HG03097 (cell line): ENCODE measurements around the gene PRCP.
"Not testable (repeated sequence)": the region's sequence is repeated elsewhere in the genome, so short reads cannot be mapped to it uniquely, and the experiment has no call there.

ENCODE experiments used
- ATAC-seq: cut with Tn5 transposase; IDR thresholded peaks from one replicate; pipeline ENCODE4 v1.9.1; 2021; ENCODE audit not compliant: unreplicated experiment, low FRiP score

PRCP gene

DNA sequence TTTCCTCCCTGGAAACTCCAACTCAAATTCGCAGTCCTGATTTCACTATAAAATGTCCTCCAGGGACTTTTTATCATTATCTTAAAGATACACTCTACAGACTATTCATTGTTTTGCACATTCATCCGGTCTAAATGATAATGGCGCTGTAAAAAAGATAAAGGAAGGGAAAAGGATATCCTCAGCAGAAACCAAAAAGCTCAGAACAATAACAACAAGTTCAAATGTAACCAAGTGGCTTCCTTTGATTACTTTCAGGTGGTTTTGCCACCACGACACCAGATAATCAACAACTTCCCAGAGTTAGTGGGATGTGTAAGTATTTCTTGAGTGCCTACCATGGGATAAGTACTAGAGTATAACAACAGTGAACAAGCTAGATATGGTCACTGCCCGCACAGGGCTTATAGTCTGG lies 26.3 kb downstream of the PRCP start:
- no peak for ATAC-seq

DNA sequence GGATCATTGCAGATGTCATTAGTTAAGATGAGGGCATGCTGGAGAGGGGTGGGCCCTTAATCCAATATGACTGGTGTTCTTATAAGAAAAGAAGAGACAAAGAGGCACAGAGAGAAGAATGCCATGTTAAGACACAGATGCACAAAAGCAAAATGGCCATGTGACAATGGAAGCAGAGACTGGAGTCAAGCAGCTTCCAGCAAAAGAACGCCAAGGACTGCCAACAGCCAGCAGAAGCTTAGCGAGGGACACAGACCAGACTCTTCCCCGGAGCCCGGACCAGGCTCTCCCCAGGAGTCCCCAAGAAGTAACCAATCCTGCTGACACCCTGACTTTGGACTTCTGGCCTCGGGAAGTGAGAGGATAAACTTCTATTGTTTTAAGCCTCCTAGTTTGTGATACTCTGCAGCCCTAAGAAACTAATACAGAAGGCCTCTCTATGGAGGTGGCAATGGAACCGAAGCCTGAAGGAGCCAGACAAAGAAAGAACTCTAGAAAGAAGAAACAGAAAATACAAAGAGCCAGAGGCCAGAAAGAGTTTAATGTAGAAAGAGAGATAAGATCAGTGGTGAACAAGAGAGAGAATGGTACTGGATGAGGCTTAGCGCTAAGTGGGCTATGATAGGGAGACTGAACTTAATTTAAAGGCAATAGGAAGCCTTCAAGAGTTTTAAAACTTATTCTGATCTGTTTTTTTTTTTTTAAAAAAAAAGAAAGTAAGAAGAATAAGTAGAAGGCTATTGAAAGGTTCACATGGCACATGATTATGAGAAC lies 27.7 kb downstream of the PRCP start:
- ATAC-seq: no peak

DNA sequence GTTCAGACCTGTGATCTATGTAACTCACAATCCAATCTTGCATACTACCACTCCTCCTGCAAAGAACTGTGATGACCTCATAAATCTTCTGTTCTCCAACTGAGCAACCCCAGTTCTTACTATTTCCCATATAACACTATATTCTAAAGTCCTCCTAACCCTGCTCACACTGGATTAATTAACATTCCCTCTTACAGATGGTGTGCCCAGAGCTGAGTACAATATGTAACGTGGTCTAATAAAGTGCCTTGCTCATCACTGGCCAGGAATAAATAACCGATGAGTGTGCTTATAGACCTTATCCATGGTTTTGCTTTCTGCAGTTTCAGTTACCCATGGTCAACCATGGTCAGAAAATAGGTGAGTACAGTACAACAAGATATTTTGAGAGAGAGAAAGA lies 28.6 kb downstream of the PRCP start:
- ATAC-seq: no peak

DNA sequence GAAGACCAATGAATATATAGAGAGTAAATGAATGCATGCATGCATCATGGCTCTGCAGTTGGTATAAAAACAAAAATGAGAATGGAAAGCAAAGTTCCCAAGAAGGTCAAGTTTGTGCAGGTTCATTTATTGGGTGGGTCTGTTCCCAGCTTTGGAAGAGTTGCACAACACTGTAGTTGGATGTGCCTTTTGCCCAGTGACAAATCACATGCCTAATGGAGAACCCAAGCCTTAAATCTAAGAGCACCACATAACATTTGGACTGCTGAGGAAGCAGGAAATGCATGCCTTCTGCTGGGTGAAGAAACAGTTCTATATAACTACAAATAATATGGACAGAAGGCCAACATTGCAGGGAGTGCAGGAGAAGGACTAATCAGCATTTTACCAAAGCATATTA lies 30.6 kb downstream of the PRCP start:
- ATAC-seq: no peak

DNA sequence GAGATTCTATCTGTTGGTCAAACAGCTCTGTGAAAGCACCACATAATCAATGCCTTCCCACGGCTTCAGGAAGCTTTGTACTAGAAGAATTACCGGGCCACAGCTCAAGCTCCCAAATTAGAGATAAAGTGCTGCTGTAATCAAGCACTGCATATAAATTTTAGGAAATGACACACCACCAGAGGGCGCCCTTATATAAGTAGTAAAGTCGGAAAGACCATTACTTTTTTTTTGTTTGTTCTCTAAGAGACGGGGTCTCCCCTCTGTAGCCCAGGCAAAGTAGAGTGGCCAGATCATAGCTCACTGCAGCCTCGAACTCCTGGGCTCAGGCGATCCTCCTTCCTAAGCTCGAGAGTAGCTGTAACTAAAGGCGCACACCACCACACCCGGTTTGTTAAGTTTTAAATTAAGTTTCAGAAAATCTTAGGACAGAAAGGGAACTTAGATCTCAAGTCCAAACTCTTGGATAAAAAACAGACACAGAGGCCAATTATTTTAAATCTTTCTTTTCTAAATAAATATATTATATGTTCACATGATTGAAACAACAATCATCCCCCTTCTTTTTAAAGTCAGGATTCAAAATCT lies 32.6 kb downstream of the PRCP start:
- no peak for ATAC-seq

- no peak for ATAC-seq
Observed at GRCh38 chr11:82865841-82866240, 34.4 kb downstream of the PRCP start.

DNA sequence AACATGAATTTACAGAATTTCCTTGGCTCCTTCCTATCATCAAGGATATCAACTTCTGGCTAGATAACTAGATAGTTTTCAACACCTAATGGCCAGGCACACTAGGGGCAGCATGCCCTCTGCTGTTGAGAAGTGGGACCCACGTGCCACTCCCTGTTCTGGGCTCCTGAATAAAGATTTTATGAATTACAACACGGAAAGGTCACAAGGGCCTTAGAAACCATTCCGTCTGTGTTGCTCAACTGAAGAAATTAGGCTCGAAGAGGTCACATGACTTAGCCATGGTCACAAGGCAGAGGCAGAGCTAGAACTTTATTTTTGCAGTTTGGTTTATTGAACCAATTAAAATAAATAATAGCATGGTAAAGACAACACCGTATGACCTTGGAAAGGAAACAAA lies 36.0 kb downstream of the PRCP start:
- ATAC-seq: no peak

DNA sequence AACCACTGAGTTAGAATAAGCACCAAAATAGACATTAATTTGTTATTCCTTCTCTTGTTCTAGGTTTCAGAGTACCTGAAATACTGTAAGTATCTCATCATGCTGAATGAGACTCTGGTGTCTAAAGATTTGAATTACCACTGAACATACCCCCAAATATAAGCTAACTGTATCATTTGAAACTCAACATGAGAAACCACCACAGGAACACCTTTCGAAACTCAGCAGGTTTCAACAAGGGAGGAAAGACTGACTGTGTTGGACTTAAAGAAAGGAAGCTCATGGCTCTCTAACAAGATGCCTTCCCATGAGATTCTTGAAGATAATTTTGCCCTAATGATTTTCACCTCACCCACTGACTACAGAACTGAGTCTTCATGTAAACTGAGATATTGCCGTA lies 37.0 kb downstream of the PRCP start:
- ATAC-seq: no peak

- no peak for ATAC-seq
Observed at GRCh38 chr11:82862379-82862778, 37.9 kb downstream of the PRCP start.

GRCh38 chr11:82859750-82860149 lies 40.5 kb downstream of the PRCP start:
- ATAC-seq: no peak

GRCh38 chr11:82858556-82859091 lies 41.6 kb downstream of the PRCP start:
- ATAC-seq: no peak

- ATAC-seq: no peak
Observed at GRCh38 chr11:82858133-82858532, 42.1 kb downstream of the PRCP start.

DNA sequence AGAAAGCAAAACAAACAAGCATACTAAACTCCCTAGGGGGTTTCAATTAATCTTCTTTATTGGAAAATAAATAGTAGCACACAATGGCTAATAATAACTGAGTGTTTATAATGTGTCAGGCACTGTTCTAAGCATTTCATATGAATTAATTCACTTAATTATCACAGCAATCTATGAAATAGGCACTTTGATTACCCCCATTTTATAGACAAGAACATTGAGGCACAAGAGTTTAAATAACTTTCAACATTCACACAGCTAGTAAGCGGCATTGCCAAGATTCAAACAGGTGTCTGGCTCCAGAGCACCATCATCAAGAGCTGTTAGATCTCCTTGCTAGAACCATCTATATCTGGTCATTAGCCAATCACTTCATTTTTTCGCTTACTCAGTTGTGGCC lies 43.1 kb downstream of the PRCP start:
- no peak for ATAC-seq

- ATAC-seq: no peak
Observed at GRCh38 chr11:82855616-82856015, 44.6 kb downstream of the PRCP start.

- ATAC-seq: not testable (repeated sequence)
Observed at GRCh38 chr11:82854916-82855315, 45.3 kb downstream of the PRCP start.

GRCh38 chr11:82854242-82854641 lies 46.0 kb downstream of the PRCP start:
- ATAC-seq: no peak

DNA sequence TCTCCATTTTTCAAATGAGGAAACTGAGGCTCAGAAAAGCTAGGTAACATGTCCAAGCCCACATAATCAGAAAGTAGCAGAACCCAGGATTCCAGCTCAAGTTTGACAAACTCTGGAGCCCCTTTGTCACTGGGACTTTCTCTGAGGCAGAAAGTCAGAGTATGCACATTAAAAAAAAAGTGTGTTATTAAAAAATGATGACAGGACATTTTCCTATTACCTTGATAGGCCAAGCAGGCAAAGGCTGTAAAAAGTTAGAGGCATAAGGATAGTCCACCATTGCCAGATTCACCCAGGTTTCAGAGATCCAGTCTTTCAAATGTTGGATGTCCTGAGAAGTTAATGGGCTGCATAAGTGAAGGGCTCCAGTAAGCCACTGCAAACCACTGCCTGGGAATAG lies 51.4 kb downstream of the PRCP start:
- no peak for ATAC-seq

GRCh38 chr11:82845356-82846353 lies 54.6 kb downstream of the PRCP start:
- ATAC-seq: no peak

DNA sequence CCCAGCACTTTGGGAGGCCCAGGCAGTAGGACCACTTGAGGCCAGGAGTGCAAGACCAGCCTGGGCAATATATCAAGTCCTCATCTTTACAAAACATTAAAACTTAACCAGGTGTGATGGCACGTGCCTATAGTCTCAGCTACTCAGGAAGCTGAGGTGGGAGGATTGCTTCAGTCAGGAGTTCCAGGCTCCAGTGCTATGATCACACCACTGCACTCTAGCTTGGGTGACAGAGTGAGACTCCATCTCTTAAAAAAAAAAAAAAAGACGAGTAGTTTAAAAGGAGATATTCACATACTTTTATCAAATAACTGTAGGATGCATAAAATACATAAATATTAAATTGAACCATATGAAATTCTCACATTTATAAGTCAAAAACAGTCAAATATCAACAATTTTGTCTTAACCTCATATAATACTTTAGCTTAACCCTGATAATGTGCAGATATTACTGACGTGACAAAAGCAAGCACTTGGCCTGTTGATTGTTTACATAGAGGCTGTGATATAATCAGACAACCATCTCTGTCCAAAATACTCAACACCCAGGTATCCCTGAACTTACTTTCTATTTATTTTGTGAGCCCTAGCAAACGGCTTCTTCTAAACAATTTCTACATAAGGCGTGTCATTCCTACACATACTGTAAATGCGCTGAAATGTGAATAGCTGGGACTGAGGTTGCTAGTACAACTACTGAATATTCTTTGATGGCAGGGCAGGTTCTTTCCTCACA lies 57.0 kb downstream of the PRCP start:
- no peak for ATAC-seq

GRCh38 chr11:82842019-82842418 lies 58.2 kb downstream of the PRCP start:
- ATAC-seq: no peak
